Left ventricle myocardium inferior (tissue), 1 donor: ENCODE measurements around the gene CIB2. TPM values are rescaled to one million over a fixed set of nuclear protein-coding genes. Genes with fewer than 3 reads are reported as not detected.

Experiments
- DNase-seq: peaks from one replicate; pipeline ENCODE4 v3.0.0-alpha.2; 2020
- H3K27ac ChIP-seq: fragments of 200-600 bp; replicated peaks from 2 replicates; pipeline ENCODE4 v1.8.0; 2021
- H3K27me3 ChIP-seq: fragments of 200-600 bp; 2 replicates; pipeline ENCODE4 v1.8.0; 2021; ENCODE audit warnings: low read depth
- H3K36me3 ChIP-seq: fragments of 200-600 bp; 2 replicates; pipeline ENCODE4 v1.8.0; 2021
- H3K4me1 ChIP-seq: fragments of 200-600 bp; 2 replicates; pipeline ENCODE4 v1.8.0; 2021
- H3K4me3 ChIP-seq: fragments of 200-600 bp; 2 replicates; pipeline ENCODE4 v1.8.0; 2021; ENCODE audit warnings: mild to moderate bottlenecking, moderate library complexity
- H3K9me3 ChIP-seq: fragments of 200-600 bp; replicated peaks from 2 replicates; pipeline ENCODE4 v1.8.0; 2021
- CTCF ChIP-seq: fragments of 200-600 bp; IDR thresholded peaks from 2 replicates; pipeline ENCODE4 v1.8.0; 2021; ENCODE audit warnings: antibody characterized with exemption, mild to moderate bottlenecking, borderline replicate concordance
- intact Hi-C: fragments of 100-400 bp; cut with micrococcal nuclease; formaldehyde crosslinking; loops from one replicate; pipeline ENCODE4 v1.11.0; 2022
- total RNA-seq: library from RNA; stranded (reverse); fragmentation: NEBNext Ultra II Directional; extraction: Animal tissue kit (Norgen Biotek cat#: 25700); gene quantifications from one replicate; pipeline ENCODE4 v1.2.1, GENCODE V29; 2021
- donor health status: DM: no; HTN: yes; CAD: no; lungs with severe emphysema.

CIB2 gene
- total RNA-seq, 1 donor from 2014 or later = 26.1 TPM

- no peak for TF ChIP-seq CTCF
- intact Hi-C loops = no loop called here
- H3K27me3 ChIP-seq = no peaks in the 10 kb centered on the region
- no peak for DNase-seq
- no peaks in the 10 kb centered on the region for H3K9me3 ChIP-seq
- peaks cover 25% of the 10 kb centered on the region for H3K4me1 ChIP-seq
- H3K27ac ChIP-seq = no peak overlapping the region
- no peaks in the 10 kb centered on the region for H3K36me3 ChIP-seq
- H3K4me3 ChIP-seq = no peak overlapping the region
Observed at GRCh38 chr15:78129077-78129750, 2.0 kb downstream of the CIB2 start.

- no peaks in the 10 kb centered on the region for H3K36me3 ChIP-seq
- peaks cover 25% of the 10 kb centered on the region for H3K4me1 ChIP-seq
- intact Hi-C loops = no loop called here
- H3K27me3 ChIP-seq = no peaks in the 10 kb centered on the region
- H3K9me3 ChIP-seq = no peaks in the 10 kb centered on the region
- TF ChIP-seq CTCF = no peak
- H3K27ac ChIP-seq = no peak overlapping the region
- no peak overlapping the region for H3K4me3 ChIP-seq
- no peak for DNase-seq
Observed at GRCh38 chr15:78127882-78128281, 3.4 kb downstream of the CIB2 start.

GRCh38 chr15:78125267-78125666 is 6.0 kb downstream of the CIB2 start:
- Histone ChIP-seq H3K27me3 (no peaks in the 10 kb centered on the region), H3K4me1 (peaks cover 6% of the 10 kb centered on the region), H3K36me3 (no peaks in the 10 kb centered on the region), H3K27ac (no peak overlapping the region), H3K4me3 (no peak overlapping the region), H3K9me3 (no peaks in the 10 kb centered on the region)
- intact Hi-C loops = no loop called here
- no peak for TF ChIP-seq CTCF
- DNase-seq = no peak

GRCh38 chr15:78120523-78120922 is 10.7 kb downstream of the CIB2 start:
- no peak for TF ChIP-seq CTCF
- Histone ChIP-seq H3K4me3 (no peak overlapping the region), H3K4me1 (no peaks in the 10 kb centered on the region), H3K27ac (no peak overlapping the region), H3K9me3 (no peaks in the 10 kb centered on the region), H3K36me3 (no peaks in the 10 kb centered on the region), H3K27me3 (no peaks in the 10 kb centered on the region)
- no peak for DNase-seq
- intact Hi-C loops = no loop called here

GRCh38 chr15:78112551-78112950 is 18.7 kb downstream of the CIB2 start:
- TF ChIP-seq CTCF = no peak
- no peaks in the 10 kb centered on the region for H3K9me3 ChIP-seq
- no peaks in the 10 kb centered on the region for H3K36me3 ChIP-seq
- H3K27me3 ChIP-seq = no peaks in the 10 kb centered on the region
- H3K4me3 ChIP-seq = no peak overlapping the region
- H3K4me1 ChIP-seq = peaks cover 4% of the 10 kb centered on the region
- intact Hi-C loops = loop anchor here (5.0 kb wide), 2 partner anchors 85 to 130 kb away; no protein-coding TSS in a partner anchor
- no peak for DNase-seq
- H3K27ac ChIP-seq = no peak overlapping the region
